ENCODE measurements around the gene MTRFR. TPM values are rescaled to one million over a fixed set of nuclear protein-coding genes. Genes with fewer than 3 reads are reported as not detected.

The MTRFR gene
- total and polyA plus RNA-seq, 12 donors = 12.2 to 23.3 (median 15.2) TPM

GRCh38 chr12:123269896-123270213, 36.6 kb downstream of the MTRFR start:
- Histone ChIP-seq H3K9me3 (replicated peaks in 1 of 3) (no peaks in the 10 kb centered on the region), H3K36me3 (replicated peaks in 1 of 2) (peaks cover 0 to 15% of the 10 kb centered on the region in 2 donors), H3K4me1 (replicated peaks in 1 of 2) (peaks cover 18 to 40% of the 10 kb centered on the region in 2 donors), H3K27ac (peak overlapping the region; percentile 21 to 98 (median 63)), H3K27me3 (no peaks in the 10 kb centered on the region), H3K4me3 (peak overlapping the region in 3 of 4 donors; percentile 33 to 90 (median 64))
- WGBS, 4 donors = 0 to 2% (median 1%) methylated on average over 1 to 7 of the region's 7 CpGs
- no peak for DNase-seq
- TF ChIP-seq, protein P1, sequence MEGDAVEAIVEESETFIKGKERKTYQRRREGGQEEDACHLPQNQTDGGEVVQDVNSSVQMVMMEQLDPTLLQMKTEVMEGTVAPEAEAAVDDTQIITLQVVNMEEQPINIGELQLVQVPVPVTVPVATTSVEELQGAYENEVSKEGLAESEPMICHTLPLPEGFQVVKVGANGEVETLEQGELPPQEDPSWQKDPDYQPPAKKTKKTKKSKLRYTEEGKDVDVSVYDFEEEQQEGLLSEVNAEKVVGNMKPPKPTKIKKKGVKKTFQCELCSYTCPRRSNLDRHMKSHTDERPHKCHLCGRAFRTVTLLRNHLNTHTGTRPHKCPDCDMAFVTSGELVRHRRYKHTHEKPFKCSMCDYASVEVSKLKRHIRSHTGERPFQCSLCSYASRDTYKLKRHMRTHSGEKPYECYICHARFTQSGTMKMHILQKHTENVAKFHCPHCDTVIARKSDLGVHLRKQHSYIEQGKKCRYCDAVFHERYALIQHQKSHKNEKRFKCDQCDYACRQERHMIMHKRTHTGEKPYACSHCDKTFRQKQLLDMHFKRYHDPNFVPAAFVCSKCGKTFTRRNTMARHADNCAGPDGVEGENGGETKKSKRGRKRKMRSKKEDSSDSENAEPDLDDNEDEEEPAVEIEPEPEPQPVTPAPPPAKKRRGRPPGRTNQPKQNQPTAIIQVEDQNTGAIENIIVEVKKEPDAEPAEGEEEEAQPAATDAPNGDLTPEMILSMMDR (IDR thresholded peaks at IDR 0.05) = no peak
- TF ChIP-seq POLR2A (IDR thresholded peaks at IDR 0.05) = no peak
- intact Hi-C loops (cut with DNase I) = loop anchor here in 1 of 2 donors (10.0 kb wide), 2 partner anchors 65 to 345 kb away; no protein-coding TSS in a partner anchor

DNA sequence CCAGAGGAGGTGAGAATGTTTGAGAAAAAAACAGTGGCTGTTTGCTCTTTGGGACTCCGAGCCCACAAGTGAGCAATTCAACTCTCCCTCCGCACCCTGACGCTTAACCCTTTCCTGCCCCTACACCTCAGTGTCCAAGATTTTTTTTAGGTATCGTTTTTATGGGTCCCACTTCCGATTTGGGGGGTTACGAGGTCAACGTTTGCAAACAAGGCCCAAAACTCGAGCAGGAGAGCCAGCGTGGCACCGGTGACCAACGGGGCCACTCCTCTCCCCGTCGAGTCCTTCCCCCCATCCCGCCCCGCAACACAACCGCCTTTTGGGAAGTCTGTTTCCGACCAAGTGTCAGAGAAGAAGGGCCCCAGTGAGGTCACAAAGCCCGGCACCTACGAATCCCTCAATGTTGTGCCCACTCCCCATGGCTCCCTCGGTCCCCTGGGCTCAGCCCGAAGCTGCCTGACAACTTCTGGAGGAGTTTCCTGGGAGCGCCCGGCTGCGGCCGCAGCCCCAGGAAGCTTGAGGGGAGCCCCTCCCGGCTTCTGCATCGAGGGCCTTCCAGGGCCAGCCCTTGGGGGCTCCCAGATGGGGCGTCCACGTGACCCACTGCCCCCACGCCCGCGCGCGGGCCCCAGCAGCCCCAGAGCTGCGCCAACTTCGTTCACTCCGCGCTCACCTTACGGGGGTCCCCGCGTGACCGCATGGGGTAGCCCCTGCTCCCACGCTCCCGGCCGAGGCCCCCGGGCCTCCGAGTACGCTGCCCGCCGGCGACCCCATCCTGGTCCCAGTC, 37.2 kb downstream of the MTRFR start:
- Histone ChIP-seq H3K4me3 (peak overlapping the region; percentile 29 to 90 (median 56)), H3K9me3 (replicated peaks in 1 of 3) (no peaks in the 10 kb centered on the region), H3K27me3 (no peaks in the 10 kb centered on the region), H3K27ac (peak overlapping the region; percentile 21 to 98 (median 63)), H3K4me1 (replicated peaks in 1 of 2) (peaks cover 18 to 40% of the 10 kb centered on the region in 2 donors), H3K36me3 (replicated peaks in 1 of 2) (peaks cover 0 to 12% of the 10 kb centered on the region in 2 donors)
- TF ChIP-seq, protein P1 (IDR thresholded peaks at IDR 0.05) = no peak
- TF ChIP-seq POLR2A (IDR thresholded peaks at IDR 0.05) = no peak
- peak in 6 of 7 donors; percentile 31 to 63 (median 38) for DNase-seq
- 0 to 1% (median 1%) methylated on average over 13 to 51 of the region's 51 CpGs for WGBS, 4 donors
- intact Hi-C loops (cut with DNase I) = no loop called here

- 0 to 1% (median 1%) methylated on average over 18 to 108 of the region's 108 CpGs; no CpG with 5 or more reads in 1 of the 4 donors for WGBS, 4 donors
- H3K27me3 ChIP-seq = no peaks in the 10 kb centered on the region
- intact Hi-C loops (cut with DNase I) = no loop called here
- TF ChIP-seq POLR2A (IDR thresholded peaks at IDR 0.05) = no peak
- TF ChIP-seq, protein P1 (IDR thresholded peaks at IDR 0.05) = peak in 3 of 6 experiments; percentile 55 to 82 (median 68)
- H3K36me3 ChIP-seq (replicated peaks in 1 of 2) = peaks cover 0 to 10% of the 10 kb centered on the region in 2 donors
- peak; percentile 67 to 80 (median 77) for DNase-seq
- peak overlapping the region in 3 of 4 donors; percentile 48 to 90 (median 64) for H3K4me3 ChIP-seq
- peak overlapping the region in 3 of 5 donors; percentile 57 to 98 (median 89) for H3K27ac ChIP-seq
- H3K4me1 ChIP-seq (replicated peaks in 1 of 2) = peaks cover 18 to 40% of the 10 kb centered on the region in 2 donors
- no peaks in the 10 kb centered on the region for H3K9me3 ChIP-seq (replicated peaks in 1 of 3)
Measured at GRCh38 chr12:123271001-123271668, 37.9 kb downstream of the MTRFR start.

DNA sequence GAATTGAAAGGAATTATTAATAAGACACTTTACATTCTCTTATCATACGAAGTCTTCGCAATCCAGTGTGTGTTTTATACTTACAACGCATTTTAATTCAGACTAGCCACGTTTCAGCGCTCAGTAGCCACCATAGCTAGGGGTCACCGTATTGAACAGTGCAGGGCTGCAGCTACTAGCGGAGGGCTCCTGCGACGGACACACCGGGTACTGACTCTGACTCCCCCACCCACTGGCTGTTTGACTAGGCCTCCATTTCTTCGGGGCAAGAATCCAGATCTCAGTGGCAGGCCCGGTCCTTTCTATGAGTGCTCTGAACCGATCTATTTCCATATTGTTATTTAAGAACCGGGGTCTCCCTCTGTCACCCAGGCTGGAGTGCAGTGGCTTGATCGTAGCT, 39.9 kb downstream of the MTRFR start:
- Histone ChIP-seq H3K9me3 (replicated peaks in 1 of 3) (no peaks in the 10 kb centered on the region), H3K4me1 (replicated peaks in 1 of 2) (peaks cover 18 to 31% of the 10 kb centered on the region in 2 donors), H3K36me3 (replicated peaks in 1 of 2) (no peaks in the 10 kb centered on the region), H3K27me3 (no peaks in the 10 kb centered on the region), H3K27ac (no peak overlapping the region), H3K4me3 (no peak overlapping the region)
- TF ChIP-seq, protein P1 (IDR thresholded peaks at IDR 0.05) = no peak
- no peak for TF ChIP-seq POLR2A (IDR thresholded peaks at IDR 0.05)
- DNase-seq = peak in 1 of 7 donors; percentile 51
- intact Hi-C loops (cut with DNase I) = no loop called here
- WGBS, 4 donors = 85 to 90% (median 88%) methylated on average over 14 to 15 of the region's 15 CpGs

Data from adrenal gland (tissue), 12 donors.